H1 (cell line): ENCODE measurements around the gene LILRB3.

ENCODE experiments used
- BCL11A ChIP-seq, 2 experiments: IDR thresholded peaks; one replicate each; pipeline ENCODE4 v1.6.1; 2011; ENCODE audit warnings: low read depth in 2 of 2, low read length in 2 of 2, mild to moderate bottlenecking in 2 of 2
- GTF2F1 ChIP-seq: IDR thresholded peaks from 2 replicates; pipeline ENCODE4 v1.6.1; 2012; ENCODE audit warnings: low read depth, low read length, improper control_type of control experiment, borderline replicate concordance
- YY1 ChIP-seq: IDR thresholded peaks from 2 replicates; pipeline ENCODE4 v1.6.1; 2011; ENCODE audit warnings: low read depth, mild to moderate bottlenecking, low read length
- TF ChIP-seq, protein P1 (sequence below), 3 experiments: IDR thresholded peaks; 1 replicate in 2 of 3; 2 replicates in 1 of 3; pipeline versions ENCODE4 v1.5.1 to v1.6.1; 2011; ENCODE audit warnings: low read length in 3 of 3, mild to moderate bottlenecking in 3 of 3, inconsistent platforms in 2 of 3, low read depth in 1 of 3, moderate library complexity in 1 of 3; ENCODE audit not compliant: insufficient read depth in 1 of 3; ENCODE audit errors: control extremely low read depth in 1 of 3

DNA sequence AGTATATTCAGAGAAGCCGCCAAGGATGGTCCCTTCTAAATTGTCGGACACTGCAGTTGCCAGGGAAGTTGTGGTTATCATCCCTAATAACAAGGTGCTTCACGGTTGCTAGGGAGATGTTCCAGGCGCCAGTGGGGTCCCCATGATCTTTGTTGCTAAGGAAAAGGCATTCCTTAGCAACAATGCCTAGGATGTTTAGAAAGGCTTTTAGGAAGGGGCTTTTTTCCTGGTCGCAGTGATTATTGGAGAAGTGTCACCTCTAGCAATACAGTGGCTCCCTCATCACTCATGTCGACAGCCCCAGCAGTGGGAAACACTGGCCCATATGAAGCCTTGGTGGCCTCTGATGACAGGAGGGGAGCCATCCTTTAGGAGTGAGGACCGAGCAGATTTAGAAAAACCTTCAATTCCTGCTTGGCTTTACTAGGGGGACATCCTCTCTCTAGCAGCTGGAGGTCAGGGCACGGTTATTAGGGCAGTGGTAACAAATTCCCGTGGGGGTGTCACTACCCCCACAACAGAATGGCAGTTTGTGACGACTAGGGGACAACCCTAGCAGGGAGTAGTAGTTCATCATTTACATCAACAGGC, 43.5 kb downstream of the LILRB3 start:
- no peak for TF ChIP-seq GTF2F1
- no peak for TF ChIP-seq YY1
- TF ChIP-seq BCL11A (IDR thresholded peaks at IDR 0.05; ENCODE audit: low read depth in 2 of 2, low read length in 2 of 2): no peak
- TF ChIP-seq, protein P1, sequence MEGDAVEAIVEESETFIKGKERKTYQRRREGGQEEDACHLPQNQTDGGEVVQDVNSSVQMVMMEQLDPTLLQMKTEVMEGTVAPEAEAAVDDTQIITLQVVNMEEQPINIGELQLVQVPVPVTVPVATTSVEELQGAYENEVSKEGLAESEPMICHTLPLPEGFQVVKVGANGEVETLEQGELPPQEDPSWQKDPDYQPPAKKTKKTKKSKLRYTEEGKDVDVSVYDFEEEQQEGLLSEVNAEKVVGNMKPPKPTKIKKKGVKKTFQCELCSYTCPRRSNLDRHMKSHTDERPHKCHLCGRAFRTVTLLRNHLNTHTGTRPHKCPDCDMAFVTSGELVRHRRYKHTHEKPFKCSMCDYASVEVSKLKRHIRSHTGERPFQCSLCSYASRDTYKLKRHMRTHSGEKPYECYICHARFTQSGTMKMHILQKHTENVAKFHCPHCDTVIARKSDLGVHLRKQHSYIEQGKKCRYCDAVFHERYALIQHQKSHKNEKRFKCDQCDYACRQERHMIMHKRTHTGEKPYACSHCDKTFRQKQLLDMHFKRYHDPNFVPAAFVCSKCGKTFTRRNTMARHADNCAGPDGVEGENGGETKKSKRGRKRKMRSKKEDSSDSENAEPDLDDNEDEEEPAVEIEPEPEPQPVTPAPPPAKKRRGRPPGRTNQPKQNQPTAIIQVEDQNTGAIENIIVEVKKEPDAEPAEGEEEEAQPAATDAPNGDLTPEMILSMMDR (IDR thresholded peaks at IDR 0.05; ENCODE audit: control extremely low read depth in 1 of 3, insufficient read depth in 1 of 3, low read depth in 1 of 3, low read length in 3 of 3): no peak
